ENCODE measurements around the gene ANO3. TPM values are rescaled to one million over a fixed set of nuclear protein-coding genes. Genes with fewer than 3 reads are reported as not detected.
"Not testable (repeated sequence)": the region's sequence is repeated elsewhere in the genome, so short reads cannot be mapped to it uniquely, and the experiment has no call there.

Gene ANO3
- total RNA-seq, 4 donors from 2014 or later: 0.12 to 0.32 (median 0.19) TPM; not detected in 1

DNA sequence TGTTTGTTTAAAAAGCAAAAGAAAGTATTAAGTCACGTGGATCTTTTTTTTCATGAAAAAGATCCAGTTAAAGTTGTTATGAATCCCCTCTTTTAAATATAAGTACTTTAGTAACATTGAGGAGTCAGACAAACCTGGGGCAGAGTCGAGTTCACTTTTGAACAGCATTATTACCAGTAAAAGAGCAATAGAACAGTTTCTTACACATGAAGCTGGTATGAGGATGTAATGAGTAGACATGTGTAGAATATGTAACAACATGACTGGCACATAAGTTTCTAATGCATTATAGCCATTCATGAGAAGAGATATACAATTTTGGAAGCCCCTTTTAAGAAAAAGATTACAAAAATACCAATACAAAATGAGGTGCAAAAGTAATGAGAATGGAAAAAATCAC, 247.8 kb downstream of the ANO3 start:
- TF ChIP-seq POLR2A (IDR thresholded peaks at IDR 0.05): no peak
- TF ChIP-seq, protein P1, sequence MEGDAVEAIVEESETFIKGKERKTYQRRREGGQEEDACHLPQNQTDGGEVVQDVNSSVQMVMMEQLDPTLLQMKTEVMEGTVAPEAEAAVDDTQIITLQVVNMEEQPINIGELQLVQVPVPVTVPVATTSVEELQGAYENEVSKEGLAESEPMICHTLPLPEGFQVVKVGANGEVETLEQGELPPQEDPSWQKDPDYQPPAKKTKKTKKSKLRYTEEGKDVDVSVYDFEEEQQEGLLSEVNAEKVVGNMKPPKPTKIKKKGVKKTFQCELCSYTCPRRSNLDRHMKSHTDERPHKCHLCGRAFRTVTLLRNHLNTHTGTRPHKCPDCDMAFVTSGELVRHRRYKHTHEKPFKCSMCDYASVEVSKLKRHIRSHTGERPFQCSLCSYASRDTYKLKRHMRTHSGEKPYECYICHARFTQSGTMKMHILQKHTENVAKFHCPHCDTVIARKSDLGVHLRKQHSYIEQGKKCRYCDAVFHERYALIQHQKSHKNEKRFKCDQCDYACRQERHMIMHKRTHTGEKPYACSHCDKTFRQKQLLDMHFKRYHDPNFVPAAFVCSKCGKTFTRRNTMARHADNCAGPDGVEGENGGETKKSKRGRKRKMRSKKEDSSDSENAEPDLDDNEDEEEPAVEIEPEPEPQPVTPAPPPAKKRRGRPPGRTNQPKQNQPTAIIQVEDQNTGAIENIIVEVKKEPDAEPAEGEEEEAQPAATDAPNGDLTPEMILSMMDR (IDR thresholded peaks at IDR 0.05): no peak
- 49 to 53% methylated on average over 2 of the region's 2 CpGs for WGBS, 2 donors
- H3K4me3 ChIP-seq (ENCODE audit: low read depth, poor library complexity, severe bottlenecking): no peak overlapping the region
- DNase-seq (ENCODE audit: low spot score in 2 of 2): no peak
- intact Hi-C loops (cut with DNase I; ENCODE audit: low total_unique reads): no loop called here

DNA sequence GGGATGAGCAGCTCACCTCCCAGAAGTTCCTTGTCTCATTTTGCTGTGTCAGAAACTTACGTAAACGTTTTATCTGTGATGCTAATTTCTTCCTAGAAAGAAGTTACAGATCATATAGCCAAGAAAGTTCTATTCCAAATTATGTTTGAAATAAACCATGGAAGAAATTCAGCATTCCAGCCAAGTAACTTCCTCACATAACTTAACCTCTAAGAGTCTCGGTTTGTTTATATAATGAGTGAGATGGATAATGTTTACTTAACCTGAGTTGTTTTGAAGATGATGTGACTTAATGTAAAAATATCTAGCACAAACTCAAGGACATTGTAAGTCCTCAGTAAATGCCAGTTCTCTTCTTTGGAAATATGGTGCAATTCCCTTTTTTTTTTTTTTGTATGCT, 249.0 kb downstream of the ANO3 start:
- no peak for DNase-seq (ENCODE audit: low spot score in 2 of 2)
- WGBS, 2 donors: 33 to 34% methylated on average over 3 of the region's 3 CpGs
- intact Hi-C loops (cut with DNase I; ENCODE audit: low total_unique reads): no loop called here
- H3K4me3 ChIP-seq (ENCODE audit: low read depth, poor library complexity, severe bottlenecking): no peak overlapping the region
- TF ChIP-seq, protein P1 (IDR thresholded peaks at IDR 0.05): no peak
- TF ChIP-seq POLR2A (IDR thresholded peaks at IDR 0.05): no peak

DNA sequence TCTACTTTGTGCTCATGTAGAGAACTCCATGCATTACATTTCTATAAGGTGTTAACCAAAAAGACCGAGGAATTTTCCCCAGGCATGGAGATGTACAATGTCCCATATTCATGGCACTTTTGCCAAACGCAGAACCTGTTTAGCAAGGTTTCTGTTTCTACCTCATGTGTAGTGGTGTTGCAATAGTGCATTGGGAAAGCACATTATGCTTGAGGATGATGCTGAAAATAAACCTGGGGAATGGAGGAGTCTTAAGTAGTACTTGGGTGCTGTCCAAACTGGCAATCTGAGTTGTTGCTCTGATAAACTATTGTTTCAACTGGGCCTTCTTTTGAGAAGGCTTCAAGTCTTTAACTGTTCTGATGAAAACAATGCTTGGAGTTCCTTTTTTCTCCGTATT, 251.6 kb downstream of the ANO3 start:
- peak in 1 of 2 donors; percentile 69 for DNase-seq (ENCODE audit: low spot score in 2 of 2)
- 46 to 60% methylated on average over 3 of the region's 3 CpGs for WGBS, 2 donors
- H3K4me3 ChIP-seq (ENCODE audit: low read depth, poor library complexity, severe bottlenecking): no peak overlapping the region
- TF ChIP-seq, protein P1 (IDR thresholded peaks at IDR 0.05): no peak
- TF ChIP-seq POLR2A (IDR thresholded peaks at IDR 0.05): no peak
- intact Hi-C loops (cut with DNase I; ENCODE audit: low total_unique reads): no loop called here

DNA sequence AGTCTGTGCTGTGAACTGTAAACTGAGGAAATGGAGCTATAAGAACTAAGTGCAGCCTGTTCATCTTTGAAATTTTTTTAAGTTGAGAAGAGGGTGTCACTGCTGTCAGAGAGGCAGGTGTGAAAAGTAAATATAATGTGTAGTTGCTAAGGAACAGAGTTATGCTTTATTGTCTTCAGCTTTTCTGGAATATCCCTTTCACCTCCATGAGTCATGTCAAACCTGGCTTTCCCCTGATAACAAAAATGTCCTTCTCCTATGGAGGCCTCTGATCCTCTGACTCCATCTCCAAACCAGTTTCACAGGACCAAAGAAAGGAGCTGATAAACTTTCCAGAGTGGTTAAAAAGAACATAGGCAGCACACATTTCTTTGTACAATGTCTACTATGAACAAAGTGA, 252.9 kb downstream of the ANO3 start:
- intact Hi-C loops (cut with DNase I; ENCODE audit: low total_unique reads): no loop called here
- no peak overlapping the region for H3K4me3 ChIP-seq (ENCODE audit: low read depth, poor library complexity, severe bottlenecking)
- DNase-seq (ENCODE audit: low spot score in 2 of 2): no peak
- TF ChIP-seq, protein P1 (IDR thresholded peaks at IDR 0.05): no peak
- no peak for TF ChIP-seq POLR2A (IDR thresholded peaks at IDR 0.05)

DNA sequence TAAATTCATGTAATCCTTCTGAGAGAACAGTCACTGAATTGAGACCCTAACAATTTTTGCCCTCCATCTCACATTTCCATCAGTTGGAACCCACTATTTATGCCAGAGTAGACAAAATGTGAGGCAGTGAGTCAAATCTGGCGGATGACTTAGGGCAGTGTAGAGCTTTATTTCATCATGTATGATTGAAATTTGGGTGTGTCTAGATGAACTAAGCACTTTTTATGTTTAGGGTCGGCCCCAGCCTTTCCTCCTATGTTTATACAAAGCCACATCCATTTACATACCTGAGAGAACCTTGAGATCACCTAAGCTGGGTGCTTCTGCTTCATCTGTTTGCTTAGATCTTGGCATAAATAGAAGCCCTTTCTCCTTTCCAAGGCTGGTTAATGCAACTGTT, 255.1 kb downstream of the ANO3 start:
- DNase-seq (ENCODE audit: low spot score in 2 of 2): no peak
- TF ChIP-seq POLR2A (IDR thresholded peaks at IDR 0.05): no peak
- TF ChIP-seq, protein P1 (IDR thresholded peaks at IDR 0.05): no peak
- H3K4me3 ChIP-seq (ENCODE audit: low read depth, poor library complexity, severe bottlenecking): no peak overlapping the region
- intact Hi-C loops (cut with DNase I; ENCODE audit: low total_unique reads): no loop called here
- 56 to 61% methylated on average over 2 of the region's 2 CpGs for WGBS, 2 donors

DNA sequence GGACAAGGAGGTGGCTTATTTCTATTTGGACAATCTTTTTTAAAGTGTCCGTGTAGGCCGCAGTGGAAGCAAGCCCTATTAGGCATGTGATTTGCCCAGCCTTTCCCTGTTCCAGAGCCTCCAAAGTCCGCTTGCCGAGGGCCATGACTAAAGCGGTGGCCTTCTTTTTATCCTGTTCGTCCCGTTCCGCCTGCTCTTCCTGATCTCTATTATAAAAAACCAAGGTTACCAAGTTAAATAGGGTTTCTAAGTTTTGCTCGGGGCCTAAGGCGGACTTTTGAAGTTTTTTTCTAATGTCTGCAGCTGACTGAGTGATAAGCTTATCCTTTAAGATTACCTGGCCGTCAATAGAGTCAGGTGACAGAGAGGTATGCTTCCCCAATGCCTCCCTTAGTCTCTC, 261.8 kb downstream of the ANO3 start:
- WGBS, 2 donors: 89 to 92% methylated on average over 11 of the region's 11 CpGs
- TF ChIP-seq, protein P1 (IDR thresholded peaks at IDR 0.05): no peak
- TF ChIP-seq POLR2A (IDR thresholded peaks at IDR 0.05): no peak
- no peak for DNase-seq (ENCODE audit: low spot score in 2 of 2)
- intact Hi-C loops (cut with DNase I; ENCODE audit: low total_unique reads): no loop called here
- H3K4me3 ChIP-seq (ENCODE audit: low read depth, poor library complexity, severe bottlenecking): no peak overlapping the region

DNA sequence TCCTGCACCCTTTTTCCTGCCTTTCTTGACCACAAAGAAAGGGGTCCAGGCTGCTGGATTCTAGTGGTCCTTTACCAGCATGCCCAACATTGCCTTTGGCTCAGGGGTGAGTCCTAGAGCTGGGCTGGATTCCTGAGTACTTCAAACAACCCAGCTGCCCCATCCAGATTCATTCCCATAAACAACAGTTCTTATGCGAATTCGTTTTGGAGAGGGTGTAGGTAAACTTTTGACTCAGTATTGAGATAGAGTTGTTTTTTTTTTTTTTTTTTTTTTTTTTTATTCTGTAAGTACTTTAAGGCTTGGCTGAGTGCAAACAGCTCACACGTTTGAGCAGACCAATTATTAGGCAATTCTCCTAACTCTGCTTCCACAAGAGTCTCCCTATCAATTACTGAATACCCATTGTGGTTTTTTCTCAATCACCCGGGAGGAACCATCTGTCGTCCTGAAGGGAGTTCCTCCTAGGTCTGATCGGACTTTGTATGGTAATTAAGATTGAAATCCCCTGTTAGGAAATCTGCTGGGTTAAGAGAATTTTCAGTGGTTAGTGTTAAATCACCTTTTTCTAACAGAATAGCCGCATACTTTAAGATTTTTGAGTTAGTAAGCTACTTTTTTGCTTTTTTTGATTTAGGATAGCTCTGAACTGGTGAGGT, 263.4 kb downstream of the ANO3 start:
- intact Hi-C loops (cut with DNase I; ENCODE audit: low total_unique reads); H3K4me3 ChIP-seq (ENCODE audit: low read depth, poor library complexity, severe bottlenecking); DNase-seq (ENCODE audit: low spot score in 2 of 2): not testable (repeated sequence)
- WGBS, 2 donors: 57 to 62% methylated on average over 7 of the region's 7 CpGs

DNA sequence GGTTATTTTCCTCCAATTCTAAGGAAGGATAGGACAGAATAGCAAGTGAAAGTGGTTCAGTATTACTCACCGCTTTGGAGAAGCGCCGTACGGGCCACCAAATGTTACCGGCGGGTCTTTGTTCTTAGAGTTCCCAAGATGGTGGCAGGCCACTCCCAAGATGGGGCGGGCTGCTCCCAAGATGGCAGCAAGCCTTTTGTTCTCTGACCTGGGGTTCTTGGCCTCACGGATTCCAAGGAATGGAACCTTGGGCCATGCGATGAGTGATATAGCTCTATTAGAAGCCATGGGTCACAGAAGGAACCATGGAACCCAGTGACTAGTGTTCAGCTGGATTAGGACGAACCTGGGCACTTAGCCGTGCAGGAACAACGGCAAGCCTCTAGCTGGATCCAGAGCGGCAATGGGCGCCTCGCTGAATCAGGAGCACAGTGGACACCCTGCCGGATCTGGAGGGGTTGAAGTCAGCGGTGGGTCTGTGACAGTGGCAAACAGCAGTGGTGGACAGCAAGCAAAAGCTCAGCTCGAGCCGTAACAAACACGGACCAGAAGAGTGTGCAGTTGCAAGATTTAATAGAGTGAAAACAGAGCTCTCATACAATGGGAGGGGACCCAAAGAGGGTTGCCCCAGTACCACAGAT, 265.2 kb downstream of the ANO3 start:
- H3K4me3 ChIP-seq (ENCODE audit: low read depth, poor library complexity, severe bottlenecking); intact Hi-C loops (cut with DNase I; ENCODE audit: low total_unique reads); DNase-seq (ENCODE audit: low spot score in 2 of 2): not testable (repeated sequence)
- 95 to 98% methylated on average over 20 of the region's 20 CpGs for WGBS, 2 donors
